Activated CD4-positive, alpha-beta T cell treated with anti-CD3 and anti-CD28 coated beads, Interleukin-2, amount 50 U/mL, for 4 hours (primary cell): ENCODE results near the gene SEMA4A.
"Not testable (repeated sequence)": the region's sequence is repeated elsewhere in the genome, so short reads cannot be mapped to it uniquely, and the experiment has no call there.

ENCODE experiments used
- DNase-seq, 2 experiments: peaks; one replicate each; pipeline ENCODE4 v3.0.0-alpha.2; 2020

Gene SEMA4A

GRCh38 chr1:156119503-156120209 lies 33.7 kb upstream of the SEMA4A start:
- no peak for DNase-seq

GRCh38 chr1:156120318-156120717 lies 33.1 kb upstream of the SEMA4A start:
- DNase-seq = no peak

DNA sequence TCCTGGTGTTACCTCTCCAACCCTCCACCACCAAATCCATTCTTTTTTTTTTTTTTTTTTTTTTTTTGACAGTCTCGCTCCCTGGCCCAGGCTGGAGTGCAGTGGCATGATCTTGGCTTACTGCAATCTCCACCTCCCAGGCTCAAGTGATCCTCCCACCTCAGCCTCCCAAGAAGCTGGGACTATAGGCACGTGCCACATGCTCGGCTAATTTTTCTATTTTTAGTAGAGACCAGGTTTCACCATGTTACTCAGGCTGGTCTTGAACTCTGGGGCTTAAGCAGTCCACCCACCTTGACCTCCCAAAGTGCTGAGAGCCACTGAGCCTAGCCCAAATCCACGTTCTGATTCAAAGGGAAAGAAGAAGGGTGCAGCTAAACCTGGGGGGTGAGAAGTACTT lies 32.4 kb upstream of the SEMA4A start:
- not testable (repeated sequence) for DNase-seq

- DNase-seq = no peak
Observed at GRCh38 chr1:156121457-156121856, 31.9 kb upstream of the SEMA4A start.

DNA sequence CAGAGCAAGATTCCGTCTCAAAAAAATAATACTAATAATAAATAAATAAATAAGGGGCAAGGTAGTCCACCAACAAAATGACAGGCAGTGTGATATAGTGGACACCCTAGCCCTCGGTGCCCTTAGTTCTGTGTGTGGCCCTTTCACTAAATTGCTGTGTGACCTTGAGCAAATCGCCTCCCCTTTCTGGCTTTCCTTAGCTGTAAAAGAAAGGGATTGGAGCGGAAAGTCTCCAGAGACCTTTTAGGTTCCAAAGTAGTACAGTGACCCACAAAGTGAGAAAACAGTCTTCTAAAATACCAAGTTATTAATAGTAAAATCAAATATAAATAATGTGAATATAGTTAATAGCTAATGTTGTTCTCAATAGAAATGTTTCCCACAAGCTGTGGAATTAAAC lies 31.3 kb upstream of the SEMA4A start:
- no peak for DNase-seq

DNA sequence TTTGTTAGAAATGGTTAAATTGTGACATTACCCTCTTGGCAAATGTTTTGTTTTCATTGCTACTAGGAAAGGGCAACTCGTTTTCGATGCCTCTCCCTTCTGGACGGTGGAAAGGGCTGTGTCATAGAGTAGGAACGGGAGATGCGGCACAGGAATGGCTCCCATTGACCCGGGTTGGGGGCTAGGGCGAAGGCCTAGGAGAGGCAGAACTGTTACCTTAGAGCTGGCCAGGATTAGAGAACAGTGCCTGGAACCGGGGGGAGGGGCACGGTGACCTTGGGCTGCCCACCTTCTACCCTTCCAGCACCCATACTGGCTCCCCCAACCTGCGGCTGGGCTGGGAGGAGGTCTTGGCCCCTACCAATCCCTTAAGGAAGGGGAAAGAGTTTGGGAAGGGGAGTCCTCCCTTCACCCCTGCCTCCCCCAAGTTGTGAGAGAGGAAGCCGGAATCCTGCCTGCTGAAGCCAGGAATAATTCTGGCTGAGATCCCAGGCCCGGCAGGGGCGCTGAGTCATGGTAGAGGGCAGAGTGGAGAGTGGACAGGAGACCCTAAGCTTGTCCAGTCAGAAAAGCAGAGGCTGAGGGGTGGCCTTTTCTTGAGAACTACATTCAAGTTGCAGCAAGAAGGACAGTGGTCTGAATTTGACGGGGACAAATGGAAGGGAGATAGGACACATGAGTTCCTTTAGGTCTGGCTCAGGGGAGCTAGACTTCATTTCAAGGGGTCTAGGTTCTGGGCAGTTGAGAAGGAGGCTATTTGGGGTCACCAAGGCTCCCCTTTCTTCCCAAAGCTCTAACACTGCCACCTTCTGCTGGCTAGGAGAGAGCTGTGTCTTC lies 30.6 kb upstream of the SEMA4A start:
- DNase-seq = no peak

- DNase-seq = peak; percentile 58 to 59
Observed at GRCh38 chr1:156123356-156124196, 29.8 kb upstream of the SEMA4A start.

DNA sequence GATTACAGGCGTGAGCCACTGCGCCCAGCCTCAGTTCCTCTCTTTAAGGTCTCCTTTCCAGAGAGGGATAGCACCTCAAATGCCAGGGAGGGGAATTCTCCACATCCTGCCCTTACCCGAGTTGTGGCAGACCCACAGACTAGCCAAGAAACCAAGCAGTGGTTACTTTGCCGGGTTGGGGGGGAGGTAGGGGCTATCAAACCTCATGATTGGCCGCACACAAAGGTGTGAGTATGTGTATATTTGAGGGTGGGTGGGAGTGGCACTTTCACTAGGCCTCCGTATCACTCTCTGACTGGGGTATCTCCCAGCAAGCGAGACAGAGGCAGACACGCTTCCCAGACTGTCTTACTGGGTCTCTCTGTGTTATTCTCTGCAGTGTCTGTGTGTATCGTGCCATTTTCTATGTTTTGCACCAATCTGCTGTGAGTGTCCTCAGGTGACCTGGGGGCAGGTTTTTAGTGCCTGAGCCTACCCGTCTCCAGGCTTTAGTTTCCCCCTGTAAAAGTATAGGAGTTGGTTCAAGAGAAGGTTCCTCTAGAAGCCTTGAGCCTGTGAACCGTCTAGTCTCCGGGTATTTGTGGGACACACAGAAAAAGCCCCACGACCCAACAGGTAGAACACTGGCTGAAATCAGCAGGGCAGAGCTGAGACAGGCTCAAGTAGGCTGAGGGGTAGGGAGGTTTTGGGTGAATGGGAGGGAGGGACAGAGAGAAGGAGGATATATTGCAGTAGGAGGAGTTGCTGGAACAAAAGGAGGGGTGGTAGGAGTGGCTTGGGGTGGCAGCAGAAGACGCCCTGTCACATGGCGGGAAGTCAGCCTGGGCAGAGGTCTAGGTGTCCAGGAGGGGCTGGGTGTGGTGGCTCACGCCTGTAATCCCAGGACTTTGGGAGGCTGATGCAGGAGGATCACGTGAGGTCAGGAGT lies 28.6 kb upstream of the SEMA4A start:
- DNase-seq = no peak

DNA sequence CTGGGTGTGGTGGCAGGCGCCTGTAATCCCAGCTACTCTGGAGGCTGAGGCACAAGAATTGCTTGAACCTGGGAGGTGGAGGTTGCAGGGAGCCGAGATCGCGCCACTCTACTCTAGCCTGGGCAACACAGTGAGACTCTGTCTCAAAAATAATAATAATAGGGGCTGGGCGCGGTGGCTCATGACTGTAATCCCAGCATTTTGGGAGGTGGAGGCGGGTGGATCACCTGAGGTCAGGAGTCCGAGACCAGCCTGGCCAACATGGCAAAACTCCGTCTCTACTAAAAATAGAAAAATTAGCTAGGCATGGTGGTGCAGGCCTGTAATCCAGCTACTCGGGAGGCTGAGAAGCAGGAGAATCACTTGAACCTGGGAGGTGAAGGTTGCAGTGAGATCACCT lies 27.8 kb upstream of the SEMA4A start:
- not testable (repeated sequence) for DNase-seq

- DNase-seq = no peak
Observed at GRCh38 chr1:156126043-156126629, 27.2 kb upstream of the SEMA4A start.

DNA sequence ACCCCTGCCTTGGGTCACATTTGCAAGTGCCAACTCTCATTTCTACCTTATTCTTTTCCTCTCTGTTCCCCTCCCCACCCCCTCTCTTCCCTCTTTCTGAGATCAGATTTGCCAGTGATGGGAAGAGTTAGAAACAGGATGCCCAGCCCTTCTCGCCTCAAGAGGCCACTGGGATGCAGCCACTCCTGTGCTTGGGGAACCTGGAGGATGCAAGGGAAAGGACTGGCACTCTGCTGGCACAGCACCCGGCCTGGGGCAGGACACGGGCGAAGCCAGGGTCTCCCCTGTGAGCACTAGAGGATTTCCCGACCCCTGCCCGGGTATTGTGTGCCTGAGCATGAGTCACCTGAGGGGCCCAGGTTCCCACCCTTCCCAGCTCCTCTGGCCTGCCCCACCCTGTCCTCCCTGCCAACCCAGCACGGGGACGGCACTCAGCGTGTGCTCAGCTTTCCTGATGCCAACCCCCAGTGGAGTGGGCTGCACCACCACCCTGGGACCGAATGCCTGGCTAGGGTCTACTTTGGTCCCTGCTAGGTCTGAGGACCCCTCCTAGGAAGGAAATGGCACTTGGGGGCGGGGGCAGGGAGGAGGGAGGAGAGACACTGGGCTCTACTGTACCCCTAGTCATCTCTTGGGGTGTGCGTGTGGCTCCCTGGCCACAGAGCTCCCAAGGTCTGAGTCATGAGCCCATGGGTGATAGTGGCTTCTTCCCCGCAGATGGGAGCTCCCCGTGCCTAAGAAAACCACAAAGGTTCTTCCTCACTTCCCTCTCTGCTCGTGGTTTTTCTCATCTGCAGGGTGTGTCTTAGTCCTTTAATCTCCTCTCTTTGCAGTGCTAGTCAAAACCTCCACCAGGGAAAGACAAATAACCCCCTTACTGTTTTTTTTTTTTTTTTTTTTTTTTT lies 26.5 kb upstream of the SEMA4A start:
- DNase-seq = peak; percentile 69 to 74

DNA sequence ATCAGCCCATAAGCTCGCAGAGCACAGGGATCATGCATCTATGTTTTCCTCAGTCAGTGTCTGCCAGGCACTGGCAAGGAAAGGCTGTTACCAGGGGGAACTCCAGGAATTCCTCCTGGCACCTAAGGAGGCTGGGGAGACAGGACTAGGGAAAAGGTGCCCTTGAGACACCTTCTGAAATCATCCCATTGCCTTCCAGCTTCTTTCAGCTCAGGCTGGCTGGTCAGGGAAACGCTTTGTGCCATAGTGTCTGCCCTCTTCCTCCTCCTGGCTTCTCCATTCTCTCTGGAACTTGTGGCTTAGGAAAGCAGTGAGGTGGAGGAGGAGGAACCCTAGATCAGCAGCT lies 25.1 kb upstream of the SEMA4A start:
- DNase-seq = no peak

GRCh38 chr1:156128654-156129597 lies 24.5 kb upstream of the SEMA4A start:
- no peak for DNase-seq

GRCh38 chr1:156129687-156130577 lies 23.5 kb upstream of the SEMA4A start:
- peak; percentile 73 to 77 for DNase-seq

DNA sequence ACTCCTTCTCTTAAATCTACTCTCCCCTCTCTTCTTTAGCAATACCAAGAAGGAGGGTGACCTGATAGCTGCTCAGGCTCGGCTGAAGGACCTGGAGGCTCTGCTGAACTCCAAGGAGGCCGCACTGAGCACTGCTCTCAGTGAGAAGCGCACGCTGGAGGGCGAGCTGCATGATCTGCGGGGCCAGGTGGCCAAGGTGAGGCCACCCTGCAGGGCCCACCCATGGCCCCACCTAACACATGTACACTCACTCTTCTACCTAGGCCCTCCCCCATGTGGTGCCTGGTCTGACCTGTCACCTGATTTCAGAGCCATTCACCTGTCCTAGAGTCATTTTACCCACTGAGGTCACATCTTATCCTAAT lies 22.8 kb upstream of the SEMA4A start:
- no peak for DNase-seq

DNA sequence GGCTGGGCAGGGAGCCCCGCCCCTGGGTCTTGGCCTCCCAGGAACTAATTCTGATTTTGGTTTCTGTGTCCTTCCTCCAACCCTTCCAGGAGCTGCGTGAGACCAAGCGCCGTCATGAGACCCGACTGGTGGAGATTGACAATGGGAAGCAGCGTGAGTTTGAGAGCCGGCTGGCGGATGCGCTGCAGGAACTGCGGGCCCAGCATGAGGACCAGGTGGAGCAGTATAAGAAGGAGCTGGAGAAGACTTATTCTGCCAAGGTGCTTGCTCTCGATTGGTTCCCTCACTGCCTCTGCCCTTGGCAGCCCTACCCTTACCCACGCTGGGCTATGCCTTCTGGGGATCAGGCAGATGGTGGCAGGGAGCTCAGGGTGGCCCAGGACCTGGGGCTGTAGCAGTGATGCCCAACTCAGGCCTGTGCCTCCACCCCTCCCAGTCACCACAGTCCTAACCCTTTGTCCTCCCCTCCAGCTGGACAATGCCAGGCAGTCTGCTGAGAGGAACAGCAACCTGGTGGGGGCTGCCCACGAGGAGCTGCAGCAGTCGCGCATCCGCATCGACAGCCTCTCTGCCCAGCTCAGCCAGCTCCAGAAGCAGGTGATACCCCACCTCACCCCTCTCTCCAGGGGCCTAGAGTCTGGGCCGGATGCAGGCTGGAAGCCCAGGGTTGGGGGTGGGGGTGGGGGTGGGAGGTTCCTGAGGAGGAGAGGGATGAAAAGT lies 18.5 kb upstream of the SEMA4A start:
- DNase-seq = no peak

DNA sequence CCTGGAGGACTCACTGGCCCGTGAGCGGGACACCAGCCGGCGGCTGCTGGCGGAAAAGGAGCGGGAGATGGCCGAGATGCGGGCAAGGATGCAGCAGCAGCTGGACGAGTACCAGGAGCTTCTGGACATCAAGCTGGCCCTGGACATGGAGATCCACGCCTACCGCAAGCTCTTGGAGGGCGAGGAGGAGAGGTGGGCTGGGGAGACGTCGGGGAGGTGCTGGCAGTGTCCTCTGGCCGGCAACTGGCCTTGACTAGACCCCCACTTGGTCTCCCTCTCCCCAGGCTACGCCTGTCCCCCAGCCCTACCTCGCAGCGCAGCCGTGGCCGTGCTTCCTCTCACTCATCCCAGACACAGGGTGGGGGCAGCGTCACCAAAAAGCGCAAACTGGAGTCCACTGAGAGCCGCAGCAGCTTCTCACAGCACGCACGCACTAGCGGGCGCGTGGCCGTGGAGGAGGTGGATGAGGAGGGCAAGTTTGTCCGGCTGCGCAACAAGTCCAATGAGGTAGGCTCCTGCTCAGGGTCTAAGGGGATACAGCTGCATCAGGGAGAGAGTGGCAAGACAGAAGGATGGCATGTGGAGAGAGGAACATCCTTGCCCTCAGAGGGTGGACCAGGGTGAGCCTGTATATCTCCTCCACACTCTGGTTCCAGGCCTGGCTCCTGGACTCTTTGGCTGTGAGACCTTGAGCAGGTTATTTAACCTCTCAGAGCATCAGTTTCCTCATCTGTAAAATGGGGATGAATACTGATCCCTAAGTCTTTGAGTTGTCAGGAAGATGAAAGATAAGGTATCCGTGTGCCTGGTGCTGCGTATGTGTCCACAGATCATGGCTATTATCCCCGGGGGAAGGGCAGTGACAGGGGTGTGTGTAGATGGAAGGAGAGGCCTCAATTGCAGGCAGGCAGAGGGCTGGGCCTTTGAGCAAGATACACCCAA lies 17.2 kb upstream of the SEMA4A start:
- DNase-seq = no peak
